D721Med (cell line): Measurements from ENCODE around the gene FHL3.

Source experiments
- DNase-seq: peaks from one replicate; pipeline ENCODE4 v3.0.0; 2011; ENCODE audit warnings: low spot score; ENCODE audit not compliant: insufficient read length
- FAIRE-seq: peaks from 2 replicates; lab custom pipeline; 2011; peaks lifted over from hg19 to GRCh38; lab: Jason Lieb, UNC
- TF ChIP-seq, protein P1 (sequence below): IDR thresholded peaks from 2 replicates; pipeline ENCODE4 v1.5.1; 2012; ENCODE audit warnings: mild to moderate bottlenecking, control low read depth; ENCODE audit not compliant: insufficient read depth; ENCODE audit errors: missing control alignments

Gene FHL3

DNA sequence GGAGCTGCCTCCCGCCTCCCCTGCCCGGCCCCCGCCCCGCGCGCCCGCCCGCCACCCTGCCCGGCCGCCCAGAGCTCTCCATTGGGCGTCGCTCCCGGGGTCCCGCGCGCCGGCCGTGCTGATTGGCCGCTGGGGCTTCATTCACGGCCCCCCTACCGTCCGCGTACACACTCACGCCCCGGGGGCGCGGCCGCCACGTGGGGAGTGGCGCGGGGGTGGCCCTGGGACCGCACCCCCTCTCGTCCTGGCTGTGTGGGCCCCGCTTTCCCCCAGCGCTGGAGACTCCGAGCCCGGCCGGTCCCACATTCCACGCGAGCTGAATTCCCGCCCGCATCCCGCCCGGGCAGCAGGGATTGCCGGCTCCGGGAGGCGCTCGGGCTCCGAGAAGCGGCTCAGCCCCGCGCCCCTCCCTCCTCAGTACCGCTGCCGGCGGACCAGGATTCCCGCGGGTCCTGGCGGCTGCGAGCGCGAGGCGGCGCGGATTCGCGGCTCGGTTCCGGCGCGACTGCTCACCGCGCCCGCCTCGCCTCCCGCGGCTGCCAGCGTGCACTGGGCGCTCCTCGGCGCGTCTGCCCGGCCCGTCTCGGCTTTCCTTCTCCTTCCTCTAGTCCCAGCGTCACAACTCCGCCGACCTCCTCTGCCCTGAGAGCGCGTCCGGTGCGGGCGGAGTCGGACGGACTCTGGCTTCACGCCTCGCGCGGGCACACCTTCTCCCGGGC, 41.7 kb upstream of the FHL3 start:
- no peak for FAIRE-seq
- peak; percentile 85 for DNase-seq
- TF ChIP-seq, protein P1, sequence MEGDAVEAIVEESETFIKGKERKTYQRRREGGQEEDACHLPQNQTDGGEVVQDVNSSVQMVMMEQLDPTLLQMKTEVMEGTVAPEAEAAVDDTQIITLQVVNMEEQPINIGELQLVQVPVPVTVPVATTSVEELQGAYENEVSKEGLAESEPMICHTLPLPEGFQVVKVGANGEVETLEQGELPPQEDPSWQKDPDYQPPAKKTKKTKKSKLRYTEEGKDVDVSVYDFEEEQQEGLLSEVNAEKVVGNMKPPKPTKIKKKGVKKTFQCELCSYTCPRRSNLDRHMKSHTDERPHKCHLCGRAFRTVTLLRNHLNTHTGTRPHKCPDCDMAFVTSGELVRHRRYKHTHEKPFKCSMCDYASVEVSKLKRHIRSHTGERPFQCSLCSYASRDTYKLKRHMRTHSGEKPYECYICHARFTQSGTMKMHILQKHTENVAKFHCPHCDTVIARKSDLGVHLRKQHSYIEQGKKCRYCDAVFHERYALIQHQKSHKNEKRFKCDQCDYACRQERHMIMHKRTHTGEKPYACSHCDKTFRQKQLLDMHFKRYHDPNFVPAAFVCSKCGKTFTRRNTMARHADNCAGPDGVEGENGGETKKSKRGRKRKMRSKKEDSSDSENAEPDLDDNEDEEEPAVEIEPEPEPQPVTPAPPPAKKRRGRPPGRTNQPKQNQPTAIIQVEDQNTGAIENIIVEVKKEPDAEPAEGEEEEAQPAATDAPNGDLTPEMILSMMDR, result no peak

DNA sequence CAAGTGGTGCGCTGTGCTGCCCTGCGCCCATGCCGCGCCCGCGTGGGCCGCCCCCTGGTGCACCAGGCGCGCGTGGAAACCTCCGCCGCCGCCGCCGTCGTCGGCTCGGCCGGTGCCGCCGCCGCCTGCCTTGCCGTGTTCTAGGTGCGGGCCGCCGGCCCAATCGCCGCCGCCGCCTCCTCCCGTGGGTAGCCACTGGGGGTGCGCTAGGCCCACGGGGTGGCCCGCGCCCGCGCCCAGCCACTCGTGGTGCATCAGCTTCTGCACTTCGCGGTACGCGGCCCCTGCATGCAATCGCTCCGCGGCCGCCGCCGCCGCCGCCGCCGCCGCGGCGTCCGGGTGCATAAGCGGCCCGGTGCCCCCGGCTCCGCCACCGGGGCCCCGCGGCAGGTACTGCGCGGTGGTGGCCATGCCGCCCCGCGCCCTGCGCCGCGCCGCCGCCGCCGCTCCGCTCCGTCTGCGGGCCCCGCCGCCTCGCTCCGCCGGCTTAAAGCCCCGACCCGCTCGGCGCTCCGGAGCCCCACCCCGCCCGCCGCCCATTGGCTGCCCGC, 41.1 kb upstream of the FHL3 start, which contains the start of gene POU3F1:
TSS of gene POU3F1 (minus strand) at position 461 of the 551 bp plus-strand sequence. CDS start at position 411, 50 bp downstream.
- DNase-seq (no peak), FAIRE-seq (no peak)
- TF ChIP-seq, protein P1, result no peak

DNA sequence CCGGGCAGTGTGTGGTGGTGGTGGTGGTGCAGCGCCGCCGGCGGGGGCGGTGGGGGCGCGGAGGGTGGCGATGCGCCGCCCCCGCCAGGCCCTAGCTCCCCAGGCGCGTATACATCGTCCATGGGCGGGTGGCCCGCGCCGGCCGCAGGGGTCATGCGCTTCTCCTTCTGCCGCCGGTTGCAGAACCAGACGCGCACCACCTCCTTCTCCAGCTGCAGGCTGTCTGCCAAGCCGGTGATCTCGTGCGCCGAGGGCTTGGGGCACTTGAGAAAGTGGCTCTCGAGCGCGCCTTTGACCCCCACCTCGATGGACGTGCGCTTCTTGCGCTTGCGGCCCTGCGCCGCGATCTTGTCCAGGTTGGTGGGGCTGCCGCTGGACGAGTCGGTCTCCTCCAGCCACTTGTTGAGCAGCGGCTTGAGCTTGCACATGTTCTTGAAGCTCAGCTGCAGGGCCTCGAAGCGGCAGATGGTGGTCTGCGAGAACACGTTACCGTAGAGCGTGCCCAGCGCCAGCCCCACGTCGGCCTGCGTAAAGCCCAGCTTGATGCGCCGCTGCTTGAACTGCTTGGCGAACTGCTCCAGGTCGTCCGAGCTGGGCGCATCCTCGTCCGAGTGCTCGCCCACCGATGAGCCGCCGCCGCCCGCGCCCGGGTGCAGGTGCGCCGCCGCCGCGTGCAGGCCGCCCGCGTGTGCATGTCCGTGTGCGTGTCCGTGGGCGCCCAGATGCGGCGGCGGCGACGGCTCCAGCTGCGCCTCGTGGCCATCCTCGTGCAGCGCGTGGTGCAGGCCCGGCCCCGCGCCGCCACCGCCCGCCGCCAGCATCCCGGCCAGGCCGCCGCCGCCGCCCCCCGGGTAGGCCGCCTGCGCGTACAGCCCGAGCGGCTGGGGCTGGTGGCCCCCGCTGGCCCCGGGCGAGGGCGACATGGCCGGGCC, 40.4 kb upstream of the FHL3 start:
- FAIRE-seq (no peak), DNase-seq (no peak)
- TF ChIP-seq, protein P1, result no peak

DNA sequence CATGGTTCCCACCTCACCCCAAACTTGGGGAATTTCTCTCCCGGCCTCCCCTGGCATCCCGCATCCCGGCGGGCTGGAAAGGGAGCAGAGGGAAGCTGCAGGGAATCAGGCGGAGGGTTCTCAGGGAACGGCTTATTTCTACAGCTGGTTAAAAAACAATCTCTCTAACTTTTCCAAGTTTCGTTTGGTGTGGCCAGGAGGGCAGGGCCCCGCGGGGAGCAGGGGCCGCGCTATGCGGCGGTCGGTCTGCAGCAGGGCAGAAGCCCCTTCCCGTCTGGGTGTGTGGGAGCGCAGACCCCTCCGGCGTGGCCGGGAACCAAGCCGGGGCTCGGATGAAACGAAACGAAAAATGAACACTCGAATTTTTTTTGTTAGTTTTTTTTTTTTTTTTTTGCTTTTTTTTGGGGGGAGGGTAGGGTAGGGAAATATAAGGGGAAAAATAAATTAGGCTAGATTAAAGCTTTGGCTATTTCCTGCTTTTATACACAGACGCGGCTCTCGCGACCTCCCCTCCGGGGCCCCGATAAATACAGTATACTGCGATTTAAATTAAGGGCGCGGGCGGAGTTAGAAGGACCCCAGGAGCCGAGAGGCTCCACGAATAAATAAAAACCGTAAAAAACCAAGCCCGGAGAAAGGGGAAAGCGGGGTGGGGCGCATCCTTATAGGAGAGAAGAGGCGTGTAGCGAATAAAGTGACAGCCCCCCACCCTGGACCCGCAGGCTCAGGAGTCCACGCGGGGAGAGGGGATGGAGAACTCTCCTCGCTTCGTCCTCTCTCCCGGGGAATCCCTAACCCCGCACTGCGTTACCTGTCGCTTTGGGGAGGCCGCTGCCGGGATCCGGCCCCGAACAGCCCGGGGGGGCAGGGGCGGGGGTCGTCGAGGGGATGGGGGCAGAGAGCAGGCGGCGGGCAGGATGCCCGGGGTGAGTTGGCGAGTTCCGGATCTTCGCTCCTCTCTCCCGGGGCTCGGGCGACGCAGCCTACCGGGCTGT, 39.2 kb upstream of the FHL3 start:
- DNase-seq, result no peak
- TF ChIP-seq, protein P1, result no peak
- FAIRE-seq, result no peak

DNA sequence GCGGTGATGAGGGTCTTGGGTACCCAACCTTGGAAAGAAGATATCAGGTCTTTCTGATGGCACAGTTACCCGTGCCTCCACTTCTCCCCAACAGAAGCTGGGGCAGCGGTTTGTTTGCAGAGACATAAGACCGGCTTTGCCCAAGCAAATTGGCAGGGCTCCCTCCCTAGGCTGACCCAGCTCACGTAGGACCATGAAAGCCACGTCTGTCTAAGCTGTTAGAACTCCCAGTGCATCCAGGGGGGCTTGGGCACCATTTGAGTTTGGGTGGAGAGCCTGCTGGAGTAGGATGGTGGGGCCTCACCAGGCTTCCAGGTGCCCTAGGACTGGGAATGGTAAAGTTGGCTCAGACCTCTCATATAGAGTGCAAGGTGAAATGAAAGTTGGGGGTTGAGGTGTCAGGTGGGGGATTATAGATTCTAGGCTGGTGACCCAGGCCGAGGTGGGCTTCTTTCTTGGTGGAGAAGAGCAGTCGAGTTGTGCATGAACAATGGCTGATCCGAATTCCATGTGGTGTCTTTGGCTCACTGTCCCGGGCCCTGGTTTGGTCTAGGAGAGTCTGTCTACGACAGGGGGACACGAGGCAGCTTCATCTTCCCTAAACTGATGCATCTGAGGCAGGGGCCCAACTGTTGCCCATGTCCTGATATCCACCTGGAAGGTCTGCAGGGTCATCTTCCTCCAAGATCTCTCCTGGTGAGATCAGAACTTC, 37.9 kb upstream of the FHL3 start:
- FAIRE-seq, result no peak
- TF ChIP-seq, protein P1, result no peak

More for the DNA sequence above, 37.9 kb upstream of the FHL3 start:
- no peak for DNase-seq
